Smooth muscle cell (in vitro differentiated cells): ENCODE results near the gene TFB1M. TPM values are rescaled to one million over a fixed set of nuclear protein-coding genes. Genes with fewer than 3 reads are reported as not detected.

Experiments used
- DNase-seq: peaks from one replicate; lab custom pipeline; 2025; ENCODE audit not compliant: unreplicated experiment; lab: John Stamatoyannopoulos, UW
- H2AFZ ChIP-seq: fragments of 200-600 bp; sonication (generic); 2 replicates; pipeline ENCODE4 v1.6.0; 2016; ENCODE audit warnings: antibody characterized with exemption, low read depth, mild to moderate bottlenecking
- H3F3A ChIP-seq: fragments of 200-600 bp; sonication (generic); 2 replicates; pipeline ENCODE4 v1.6.0; 2017; ENCODE audit warnings: antibody characterized with exemption, low read depth
- H3K27ac ChIP-seq: fragments of 200-600 bp; sonication (generic); 2 replicates; pipeline ENCODE4 v1.5.1; 2016; ENCODE audit warnings: low read depth, mild to moderate bottlenecking
- H3K27me3 ChIP-seq: fragments of 200-600 bp; sonication (generic); 2 replicates; pipeline ENCODE4 v1.6.1; 2016; ENCODE audit warnings: low read depth, mild to moderate bottlenecking
- H3K36me3 ChIP-seq: fragments of 200-600 bp; sonication (generic); 2 replicates; pipeline ENCODE4 v1.5.1; 2016; ENCODE audit warnings: low read depth
- H3K4me1 ChIP-seq: fragments of 200-600 bp; sonication (generic); 2 replicates; pipeline ENCODE4 v1.5.1; 2016; ENCODE audit warnings: low read depth
- H3K4me2 ChIP-seq: fragments of 200-600 bp; sonication (generic); 2 replicates; pipeline ENCODE4 v1.6.0; 2016; ENCODE audit warnings: mild to moderate bottlenecking
- H3K4me3 ChIP-seq: fragments of 200-600 bp; sonication (generic); 2 replicates; pipeline ENCODE4 v1.5.1; 2016; ENCODE audit warnings: mild to moderate bottlenecking
- H3K79me2 ChIP-seq: fragments of 200-600 bp; sonication (generic); 2 replicates; pipeline ENCODE4 v1.6.0; 2016; ENCODE audit warnings: low read depth, mild to moderate bottlenecking
- H3K9ac ChIP-seq: fragments of 200-600 bp; sonication (generic); 2 replicates; pipeline ENCODE4 v1.6.0; 2016; ENCODE audit warnings: low read depth
- H3K9me3 ChIP-seq: fragments of 200-600 bp; sonication (generic); replicated peaks from 2 replicates; pipeline ENCODE4 v1.5.1; 2016; ENCODE audit warnings: low read depth
- H4K20me1 ChIP-seq: fragments of 200-600 bp; sonication (generic); 2 replicates; pipeline ENCODE4 v1.6.0; 2016; ENCODE audit warnings: low read depth
- WGBS: methylation state at CpG from one replicate; pipeline ENCODE4 v1.1.7; 2016; ENCODE audit warnings: low lambda C conversion rate; 5-methylcytosine and 5-hydroxymethylcytosine counted together
- polyA plus RNA-seq: library from polyadenylated mRNA; unstranded; fragments of >200 nt; fragmentation: Nextera tagmentation; extraction: Ambion mirVana; gene quantifications from 2 replicates; pipeline ENCODE4 v1.2.1, GENCODE V29; 2016
- total RNA-seq: library from RNA; depleted of rRNA; stranded (reverse); fragments of >200 nt; gene quantifications from 2 replicates; pipeline ENCODE4 v1.2.3, GENCODE V29; 2014
- TF ChIP-seq, protein P1 (sequence below): fragments of 200-600 bp; sonication (generic); IDR thresholded peaks from 2 replicates; pipeline ENCODE4 v1.5.1; 2017; ENCODE audit warnings: borderline replicate concordance, mild to moderate bottlenecking, antibody characterized with exemption; ENCODE audit not compliant: insufficient read depth, poor library complexity, severe bottlenecking

The TFB1M gene
- total and polyA plus RNA-seq, 2 experiments from 2014 or later: 12.1 to 16.9 TPM

DNA sequence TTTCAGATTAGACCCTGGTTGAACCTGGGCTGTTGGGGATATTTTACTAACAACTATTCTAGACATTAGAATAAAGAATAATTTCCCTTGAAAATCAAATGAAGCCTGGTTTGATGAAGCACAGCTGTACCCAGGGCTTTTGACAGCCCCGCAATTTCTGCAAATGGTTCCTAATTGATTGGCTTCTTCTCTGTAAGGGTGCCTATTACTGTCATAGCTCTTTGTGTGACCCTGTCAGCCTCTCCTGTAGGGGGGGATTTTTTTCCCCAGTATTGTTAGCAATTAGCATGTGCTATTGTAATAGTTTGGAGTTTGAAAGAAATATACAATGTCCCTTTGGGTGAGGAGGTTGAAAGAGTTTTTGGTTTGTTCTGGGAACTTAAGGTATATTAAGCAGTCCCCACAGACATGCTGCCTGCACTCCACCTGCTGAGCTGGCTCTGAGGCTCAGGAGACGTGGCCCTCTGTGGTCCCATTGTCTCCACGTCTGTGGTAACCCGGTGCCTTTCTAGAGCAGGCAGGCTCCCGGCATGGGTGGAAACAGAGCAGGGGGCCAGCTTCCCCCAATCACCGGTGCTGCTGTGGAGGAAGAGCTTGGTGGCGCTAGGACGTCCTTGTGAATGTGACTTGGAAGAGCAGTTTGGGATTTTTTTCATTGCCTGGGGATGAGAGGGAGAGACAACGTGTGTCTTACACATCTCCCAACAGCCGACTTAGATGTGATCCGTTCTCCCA is 97.8 kb downstream of the TFB1M start:
- H3K36me3 ChIP-seq: peaks cover 6% of the 10 kb centered on the region

DNA sequence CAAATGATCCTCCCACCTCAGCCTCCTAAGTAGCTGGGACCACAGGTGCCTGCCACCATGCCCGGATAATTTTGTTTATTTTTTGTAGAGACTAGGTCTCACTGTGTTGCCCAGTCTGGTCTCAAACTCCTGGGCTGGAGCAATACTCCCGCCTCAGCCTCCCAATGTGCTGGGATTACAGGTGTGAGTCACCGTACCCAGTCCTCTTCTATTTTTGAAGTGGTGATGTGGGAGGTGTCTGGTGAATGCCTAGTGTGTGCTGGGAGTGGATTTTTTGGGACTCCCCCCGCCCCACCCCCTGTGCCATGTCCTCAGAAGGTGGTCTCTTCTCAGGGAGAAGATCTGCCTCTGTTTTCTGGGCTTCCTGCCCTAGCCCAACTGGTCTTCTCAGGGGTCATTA is 98.4 kb downstream of the TFB1M start:
- TF ChIP-seq, protein P1, sequence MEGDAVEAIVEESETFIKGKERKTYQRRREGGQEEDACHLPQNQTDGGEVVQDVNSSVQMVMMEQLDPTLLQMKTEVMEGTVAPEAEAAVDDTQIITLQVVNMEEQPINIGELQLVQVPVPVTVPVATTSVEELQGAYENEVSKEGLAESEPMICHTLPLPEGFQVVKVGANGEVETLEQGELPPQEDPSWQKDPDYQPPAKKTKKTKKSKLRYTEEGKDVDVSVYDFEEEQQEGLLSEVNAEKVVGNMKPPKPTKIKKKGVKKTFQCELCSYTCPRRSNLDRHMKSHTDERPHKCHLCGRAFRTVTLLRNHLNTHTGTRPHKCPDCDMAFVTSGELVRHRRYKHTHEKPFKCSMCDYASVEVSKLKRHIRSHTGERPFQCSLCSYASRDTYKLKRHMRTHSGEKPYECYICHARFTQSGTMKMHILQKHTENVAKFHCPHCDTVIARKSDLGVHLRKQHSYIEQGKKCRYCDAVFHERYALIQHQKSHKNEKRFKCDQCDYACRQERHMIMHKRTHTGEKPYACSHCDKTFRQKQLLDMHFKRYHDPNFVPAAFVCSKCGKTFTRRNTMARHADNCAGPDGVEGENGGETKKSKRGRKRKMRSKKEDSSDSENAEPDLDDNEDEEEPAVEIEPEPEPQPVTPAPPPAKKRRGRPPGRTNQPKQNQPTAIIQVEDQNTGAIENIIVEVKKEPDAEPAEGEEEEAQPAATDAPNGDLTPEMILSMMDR: no peak

More for the DNA sequence above, 97.8 kb downstream of the TFB1M start:
- H2AFZ ChIP-seq: no peak overlapping the region
- H4K20me1 ChIP-seq: no peaks in the 10 kb centered on the region
- peaks cover 6% of the 10 kb centered on the region for H3K4me1 ChIP-seq
- H3K4me3 ChIP-seq: no peak overlapping the region
- H3K27ac ChIP-seq: no peak overlapping the region
- H3K27me3 ChIP-seq: no peaks in the 10 kb centered on the region
- WGBS: 40% methylated on average over 11 of the region's 11 CpGs
- TF ChIP-seq, protein P1: no peak
- no peak overlapping the region for H3K9ac ChIP-seq
- no peaks in the 10 kb centered on the region for H3F3A ChIP-seq
- no peak overlapping the region for H3K4me2 ChIP-seq
- no peaks in the 10 kb centered on the region for H3K9me3 ChIP-seq
- H3K79me2 ChIP-seq: no peaks in the 10 kb centered on the region
- no peak for DNase-seq

DNA sequence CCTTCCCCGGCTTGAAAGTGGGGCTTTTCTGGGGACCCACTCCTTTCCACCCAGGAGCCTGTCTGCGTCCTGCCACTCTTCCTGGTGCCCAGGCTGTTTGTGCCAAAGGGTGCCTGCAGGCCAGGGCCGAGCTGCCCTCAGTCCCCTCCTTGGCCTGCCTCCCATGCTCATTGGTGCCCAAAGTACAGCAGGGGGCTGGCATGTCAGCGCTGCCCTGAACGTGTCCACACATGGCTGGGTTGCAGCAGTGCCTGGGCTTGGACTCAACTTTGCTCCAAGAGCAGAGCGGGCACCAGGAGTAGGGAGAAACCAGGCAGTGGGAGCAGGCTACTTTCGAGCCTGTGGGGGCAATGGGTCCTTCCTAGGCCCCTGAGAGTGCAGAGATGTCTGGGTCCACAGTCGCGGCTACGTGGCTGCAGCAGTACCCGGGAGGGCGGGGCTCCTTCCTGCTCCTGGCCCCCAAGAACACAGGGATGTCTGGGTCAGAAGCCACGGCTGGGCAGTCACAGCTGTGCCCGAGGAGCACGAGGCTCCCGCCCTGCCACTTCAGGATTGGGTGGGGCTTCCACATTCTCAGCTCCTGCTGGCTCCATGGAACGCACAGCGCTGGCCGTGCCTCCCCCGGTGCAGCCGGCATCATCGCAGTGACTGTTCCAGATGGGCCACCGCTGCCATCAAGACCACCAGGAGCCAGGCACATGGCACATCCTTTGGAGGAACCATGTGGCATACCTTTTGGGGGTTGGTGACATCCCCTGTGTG is 100.5 kb downstream of the TFB1M start:
- no peak overlapping the region for H3K4me3 ChIP-seq
- DNase-seq: no peak
- H2AFZ ChIP-seq: no peak overlapping the region
- no peaks in the 10 kb centered on the region for H3K79me2 ChIP-seq
- 96% methylated on average over 22 of the region's 23 CpGs for WGBS
- H3F3A ChIP-seq: no peaks in the 10 kb centered on the region
- H3K27me3 ChIP-seq: no peaks in the 10 kb centered on the region
- H3K4me2 ChIP-seq: no peak overlapping the region
- H3K27ac ChIP-seq: no peak overlapping the region
- no peaks in the 10 kb centered on the region for H3K9me3 ChIP-seq
- TF ChIP-seq, protein P1: no peak
- H4K20me1 ChIP-seq: no peaks in the 10 kb centered on the region
- H3K4me1 ChIP-seq: peaks cover 6% of the 10 kb centered on the region
- peaks cover 7% of the 10 kb centered on the region for H3K36me3 ChIP-seq
- no peak overlapping the region for H3K9ac ChIP-seq

More for the DNA sequence above, 98.4 kb downstream of the TFB1M start:
- H3K36me3 ChIP-seq: peaks cover 7% of the 10 kb centered on the region
- H4K20me1 ChIP-seq: no peaks in the 10 kb centered on the region
- 77% methylated on average over 4 of the region's 4 CpGs for WGBS
- H3K9ac ChIP-seq: no peak overlapping the region
- no peak overlapping the region for H3K4me2 ChIP-seq
- no peak for DNase-seq
- peaks cover 6% of the 10 kb centered on the region for H3K4me1 ChIP-seq
- no peaks in the 10 kb centered on the region for H3K79me2 ChIP-seq
- no peak overlapping the region for H2AFZ ChIP-seq
- H3K27me3 ChIP-seq: no peaks in the 10 kb centered on the region
- no peaks in the 10 kb centered on the region for H3K9me3 ChIP-seq
- no peak overlapping the region for H3K27ac ChIP-seq
- H3K4me3 ChIP-seq: no peak overlapping the region
- no peaks in the 10 kb centered on the region for H3F3A ChIP-seq
